Body of pancreas (tissue), 4 donors: ENCODE data around the gene CGB2.

Experiments used
- POLR2A ChIP-seq, 3 donors: fragments of 450-650 bp; IDR thresholded peaks; one replicate each; pipeline ENCODE4 v1.6.1; 2016; ENCODE audit warnings: antibody characterized with exemption in 3 of 3, mild to moderate bottlenecking in 2 of 3
- TF ChIP-seq, protein P1 (sequence below), 7 experiments: fragments of 450-650 bp in 4 of 7; fragments of 200-600 bp in 3 of 7; sonication (generic) in 3 of 7; IDR thresholded peaks; one replicate each; pipeline ENCODE4 v1.5.1; 2016 to 2019; ENCODE audit warnings: antibody characterized with exemption in 7 of 7

DNA sequence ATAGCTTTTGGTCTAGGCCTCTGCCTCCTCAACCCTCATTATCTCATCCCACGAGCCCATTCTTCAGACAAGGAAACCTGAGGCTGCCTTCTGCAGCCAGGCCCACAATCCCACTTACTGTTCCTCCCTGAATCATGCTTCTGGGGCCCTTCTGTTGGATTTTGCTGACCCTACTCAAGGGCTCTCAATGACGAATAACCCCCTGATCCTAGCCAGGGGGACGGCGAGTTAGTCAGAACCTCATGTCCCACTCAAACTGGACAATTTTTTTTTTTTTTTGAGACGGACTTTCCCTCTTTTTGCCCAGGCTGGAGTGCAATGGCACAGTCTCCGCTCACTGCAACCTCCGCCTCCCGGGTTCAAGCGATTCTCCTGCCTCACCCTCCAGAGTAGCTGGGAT lies 9.6 kb upstream of the CGB2 start:
- TF ChIP-seq, protein P1, sequence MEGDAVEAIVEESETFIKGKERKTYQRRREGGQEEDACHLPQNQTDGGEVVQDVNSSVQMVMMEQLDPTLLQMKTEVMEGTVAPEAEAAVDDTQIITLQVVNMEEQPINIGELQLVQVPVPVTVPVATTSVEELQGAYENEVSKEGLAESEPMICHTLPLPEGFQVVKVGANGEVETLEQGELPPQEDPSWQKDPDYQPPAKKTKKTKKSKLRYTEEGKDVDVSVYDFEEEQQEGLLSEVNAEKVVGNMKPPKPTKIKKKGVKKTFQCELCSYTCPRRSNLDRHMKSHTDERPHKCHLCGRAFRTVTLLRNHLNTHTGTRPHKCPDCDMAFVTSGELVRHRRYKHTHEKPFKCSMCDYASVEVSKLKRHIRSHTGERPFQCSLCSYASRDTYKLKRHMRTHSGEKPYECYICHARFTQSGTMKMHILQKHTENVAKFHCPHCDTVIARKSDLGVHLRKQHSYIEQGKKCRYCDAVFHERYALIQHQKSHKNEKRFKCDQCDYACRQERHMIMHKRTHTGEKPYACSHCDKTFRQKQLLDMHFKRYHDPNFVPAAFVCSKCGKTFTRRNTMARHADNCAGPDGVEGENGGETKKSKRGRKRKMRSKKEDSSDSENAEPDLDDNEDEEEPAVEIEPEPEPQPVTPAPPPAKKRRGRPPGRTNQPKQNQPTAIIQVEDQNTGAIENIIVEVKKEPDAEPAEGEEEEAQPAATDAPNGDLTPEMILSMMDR (IDR thresholded peaks at IDR 0.05): no peak
- TF ChIP-seq POLR2A (IDR thresholded peaks at IDR 0.05): no peak
